Aorta (tissue), 5 donors: ENCODE data around the gene MYCBPAP. TPM values are rescaled to one million over a fixed set of nuclear protein-coding genes. Genes with fewer than 3 reads are reported as not detected.

Experiments used
- ATAC-seq: fragments of 200-7000 bp; cut with Tn5 transposase; one replicate; pipeline ENCODE4 v1.9.1; 2022; ENCODE audit warnings: moderate library complexity; ENCODE audit not compliant: low FRiP score
- DNase-seq, 2 donors: peaks; one replicate each; pipeline ENCODE4 v3.0.0-alpha.2; 2020
- H3K27ac ChIP-seq, 2 donors: one replicate each; pipeline ENCODE4 v1.5.1; 2013; ENCODE audit warnings: low read length in 2 of 2, mild to moderate bottlenecking in 2 of 2, moderate library complexity in 2 of 2, control low read depth in 1 of 2, inconsistent platforms in 1 of 2, low read depth in 1 of 2
- H3K27me3 ChIP-seq, 2 donors: one replicate each; pipeline ENCODE4 v1.6.1; 2013; ENCODE audit warnings: control low read depth in 1 of 2, low read length in 1 of 2, mild to moderate bottlenecking in 1 of 2, moderate library complexity in 1 of 2; ENCODE audit not compliant: insufficient read depth in 2 of 2, control insufficient read depth in 1 of 2
- H3K36me3 ChIP-seq, 2 donors: one replicate each; pipeline ENCODE4 v1.6.1; 2013; ENCODE audit warnings: control low read depth in 1 of 2, low read length in 1 of 2, mild to moderate bottlenecking in 1 of 2; ENCODE audit not compliant: insufficient read depth in 2 of 2, control insufficient read depth in 1 of 2
- H3K4me1 ChIP-seq, 2 donors: one replicate each; pipeline ENCODE4 v1.6.1; 2013; ENCODE audit warnings: low read length in 2 of 2, control low read depth in 1 of 2, mild to moderate bottlenecking in 1 of 2, moderate library complexity in 1 of 2; ENCODE audit not compliant: insufficient read depth in 2 of 2, control insufficient read depth in 1 of 2
- H3K4me3 ChIP-seq, 2 donors: one replicate each; pipeline ENCODE4 v1.5.1; 2013; ENCODE audit warnings: low read length in 2 of 2, control low read depth in 1 of 2, mild to moderate bottlenecking in 1 of 2
- H3K9me3 ChIP-seq: one replicate; pipeline ENCODE4 v1.6.1; 2013; ENCODE audit warnings: mild to moderate bottlenecking, low read length; ENCODE audit not compliant: control insufficient read depth
- WGBS, 2 donors: extraction: QIAGEN DNeasy Blood & Tissue Kit; methylation state at CpG; one replicate each; pipeline ENCODE4 v1.1.7; 2013; 5-methylcytosine and 5-hydroxymethylcytosine counted together
- intact Hi-C, 2 donors: fragments of 100-400 bp; cut with DNase I; formaldehyde crosslinking; loops; one replicate each; pipeline versions ENCODE4 v1.14.2 to v1.15.0; 2022
- polyA plus RNA-seq, 2 donors: library from polyadenylated mRNA; stranded (reverse); fragments of 200-250 nt; gene quantifications; one replicate each; pipeline ENCODE4 v1.2.3, GENCODE V29; 2013
- total RNA-seq, 2 donors: library from RNA; stranded (reverse); fragmentation: NEBNext Ultra II Directional; extraction: Animal tissue kit (Norgen Biotek cat#: 25700); gene quantifications; one replicate each; pipeline ENCODE4 v1.2.1, GENCODE V29; 2021
- donor health status: healthy with polysubstance abuse.
- donor health status: Bipolar disorder and iron deficiency.
- donor health status: DM: no; HTN: no; CAD: no.
- donor health status: DM: no; HTN: no; CAD: no.
- donor health status: DM: yes; HTN: yes; CAD: no.

MYCBPAP gene
- total and polyA plus RNA-seq, 4 donors, result 0.77 to 1.8 (median 1.1) TPM

GRCh38 chr17:50547035-50547735, 38.9 kb downstream of the MYCBPAP start, which contains the start of gene SPATA20:
TSS of gene SPATA20 (plus strand) at chr17:50547174. CDS start at chr17:50547209, 35 bp downstream.
- intact Hi-C loops, result loop anchor here (1.0 to 10.0 kb wide), 5 partner anchors 79 to 398 kb away; no protein-coding TSS in a partner anchor
- ATAC-seq (peak; percentile 93), DNase-seq (peak; percentile 96 to 97)
- WGBS, 2 donors, result 1 to 2% methylated on average over 34 to 42 of the region's 42 CpGs
- no peaks in the 10 kb centered on the region for H3K36me3 ChIP-seq
- no peak within 1 kb of the TSS for H3K27ac ChIP-seq
- H3K4me1 ChIP-seq, result no peaks in the 10 kb centered on the region
- H3K27me3 ChIP-seq, result no peaks in the 10 kb centered on the region
- no peaks in the 10 kb centered on the region for H3K9me3 ChIP-seq
- peak within 1 kb of the TSS; percentile 21 to 31 for H3K4me3 ChIP-seq

GRCh38 chr17:50547736-50548083, 39.5 kb downstream of the MYCBPAP start:
- H3K27me3 ChIP-seq, result no peaks in the 10 kb centered on the region
- intact Hi-C loops, result loop anchor here (1.0 to 10.0 kb wide), 5 partner anchors 79 to 397 kb away; no protein-coding TSS in a partner anchor
- no peak for DNase-seq
- H3K4me3 ChIP-seq, result peak overlapping the region in 1 of 2 donors; percentile 31
- no peaks in the 10 kb centered on the region for H3K9me3 ChIP-seq
- H3K4me1 ChIP-seq, result no peaks in the 10 kb centered on the region
- H3K27ac ChIP-seq, result no peak overlapping the region
- no peak for ATAC-seq
- 64 to 69% methylated on average over 5 of the region's 5 CpGs for WGBS, 2 donors
- H3K36me3 ChIP-seq, result no peaks in the 10 kb centered on the region

- intact Hi-C loops, result loop anchor here (5.0 to 10.0 kb wide), 3 partner anchors 133 to 396 kb away; no protein-coding TSS in a partner anchor
- Histone ChIP-seq H3K4me1 (no peaks in the 10 kb centered on the region), H3K27me3 (no peaks in the 10 kb centered on the region), H3K4me3 (no peak overlapping the region), H3K9me3 (no peaks in the 10 kb centered on the region), H3K36me3 (no peaks in the 10 kb centered on the region), H3K27ac (no peak overlapping the region)
- no peak for DNase-seq
- no peak for ATAC-seq
- 82 to 88% methylated on average over 18 of the region's 18 CpGs for WGBS, 2 donors
Observed at GRCh38 chr17:50548831-50549230, 40.6 kb downstream of the MYCBPAP start.

GRCh38 chr17:50549256-50549941, 41.2 kb downstream of the MYCBPAP start:
- DNase-seq (no peak), ATAC-seq (no peak)
- intact Hi-C loops, result loop anchor here (5.0 to 10.0 kb wide), 3 partner anchors 133 to 395 kb away; no protein-coding TSS in a partner anchor
- no peaks in the 10 kb centered on the region for H3K27me3 ChIP-seq
- WGBS, 2 donors, result 83 to 90% methylated on average over 19 of the region's 19 CpGs
- no peaks in the 10 kb centered on the region for H3K9me3 ChIP-seq
- no peaks in the 10 kb centered on the region for H3K36me3 ChIP-seq
- no peaks in the 10 kb centered on the region for H3K4me1 ChIP-seq
- no peak overlapping the region for H3K4me3 ChIP-seq
- H3K27ac ChIP-seq, result no peak overlapping the region

GRCh38 chr17:50549969-50550368, 41.7 kb downstream of the MYCBPAP start:
- intact Hi-C loops, result loop anchor here (2.0 to 10.0 kb wide), 6 partner anchors 77 to 395 kb away; no protein-coding TSS in a partner anchor
- H3K4me1 ChIP-seq, result no peaks in the 10 kb centered on the region
- H3K9me3 ChIP-seq, result no peaks in the 10 kb centered on the region
- H3K36me3 ChIP-seq, result no peaks in the 10 kb centered on the region
- H3K27ac ChIP-seq, result no peak overlapping the region
- DNase-seq, result no peak
- 91 to 93% methylated on average over 11 of the region's 11 CpGs for WGBS, 2 donors
- ATAC-seq, result no peak
- no peak overlapping the region for H3K4me3 ChIP-seq
- no peaks in the 10 kb centered on the region for H3K27me3 ChIP-seq

- H3K36me3 ChIP-seq, result peaks cover 0 to 2% of the 10 kb centered on the region in 2 donors
- H3K27me3 ChIP-seq, result no peaks in the 10 kb centered on the region
- H3K9me3 ChIP-seq, result no peaks in the 10 kb centered on the region
- H3K27ac ChIP-seq, result no peak overlapping the region
- 46% methylated on average over 32 of the region's 32 CpGs for WGBS, 2 donors
- DNase-seq, result peak; percentile 90 to 92
- ATAC-seq, result peak; percentile 80
- H3K4me3 ChIP-seq, result no peak overlapping the region
- intact Hi-C loops, result loop anchor here (2.0 to 5.0 kb wide), 3 partner anchors 76 to 146 kb away; no protein-coding TSS in a partner anchor
- H3K4me1 ChIP-seq, result no peaks in the 10 kb centered on the region
Observed at GRCh38 chr17:50550661-50551432, 42.6 kb downstream of the MYCBPAP start.

- H3K27ac ChIP-seq, result no peak overlapping the region
- H3K4me3 ChIP-seq, result no peak overlapping the region
- H3K9me3 ChIP-seq, result no peaks in the 10 kb centered on the region
- H3K36me3 ChIP-seq, result peaks cover 0 to 2% of the 10 kb centered on the region in 2 donors
- H3K4me1 ChIP-seq, result no peaks in the 10 kb centered on the region
- DNase-seq, result no peak
- no peaks in the 10 kb centered on the region for H3K27me3 ChIP-seq
- intact Hi-C loops, result loop anchor here (2.0 to 5.0 kb wide), 3 partner anchors 75 to 146 kb away; no protein-coding TSS in a partner anchor
- WGBS, 2 donors, result 87 to 91% methylated on average over 8 of the region's 8 CpGs
- no peak for ATAC-seq
Observed at GRCh38 chr17:50551433-50551815, 43.2 kb downstream of the MYCBPAP start.

GRCh38 chr17:50551884-50552283, 43.6 kb downstream of the MYCBPAP start:
- intact Hi-C loops, result loop anchor here (2.0 to 5.0 kb wide), 3 partner anchors 75 to 145 kb away; no protein-coding TSS in a partner anchor
- Histone ChIP-seq H3K27ac (no peak overlapping the region), H3K4me3 (no peak overlapping the region), H3K9me3 (no peaks in the 10 kb centered on the region), H3K4me1 (no peaks in the 10 kb centered on the region), H3K27me3 (no peaks in the 10 kb centered on the region), H3K36me3 (peaks cover 0 to 2% of the 10 kb centered on the region in 2 donors)
- 86 to 94% methylated on average over 12 of the region's 12 CpGs for WGBS, 2 donors
- no peak for ATAC-seq
- no peak for DNase-seq
